Gastroesophageal sphincter (tissue), 4 donors: Measurements from ENCODE around the gene PFKFB4. TPM values are rescaled to one million over a fixed set of nuclear protein-coding genes. Genes with fewer than 3 reads are reported as not detected.

Experiments
- ATAC-seq: fragments of 150-250 bp; one replicate; pipeline ENCODE4 v1.9.1; 2016; ENCODE audit warnings: mild to moderate bottlenecking, moderate library complexity
- H3K27ac ChIP-seq, 4 donors: fragments of 200-600 bp; sonication (generic) in 3 of 4; 1 replicate in 3 of 4; 2 replicates in 1 of 4; pipeline ENCODE4 v1.5.1; 2016 to 2019
- H3K27me3 ChIP-seq: fragments of 200-600 bp; sonication (generic); one replicate; pipeline ENCODE4 v1.5.1; 2019
- H3K36me3 ChIP-seq, 2 donors: fragments of 200-600 bp; sonication (generic); one replicate each; pipeline ENCODE4 v1.5.1; 2019; ENCODE audit warnings: control low read depth in 1 of 2
- H3K4me1 ChIP-seq, 3 donors: fragments of 200-600 bp; sonication (generic); 1 replicate in 2 of 3; 2 replicates in 1 of 3; pipeline ENCODE4 v1.5.1; 2016 to 2019; ENCODE audit warnings: control low read depth in 2 of 3
- H3K4me3 ChIP-seq, 2 donors: fragments of 200-600 bp; sonication (generic); one replicate each; pipeline ENCODE4 v1.5.1; 2019; ENCODE audit warnings: mild to moderate bottlenecking in 1 of 2, moderate library complexity in 1 of 2
- H3K9me3 ChIP-seq, 3 donors: fragments of 200-600 bp; sonication (generic); one replicate each; pipeline ENCODE4 v1.5.1; 2017 to 2019; ENCODE audit warnings: control low read depth in 2 of 3
- EP300 ChIP-seq: sonication (generic); formaldehyde crosslinking; IDR thresholded peaks from one replicate; pipeline ENCODE4 v1.6.1; 2017; ENCODE audit warnings: antibody characterized with exemption, mild to moderate bottlenecking
- POLR2A ChIP-seq, 2 donors: fragments of 450-650 bp; IDR thresholded peaks; one replicate each; pipeline ENCODE4 v1.6.1; 2017; ENCODE audit warnings: antibody characterized with exemption in 2 of 2, mild to moderate bottlenecking in 2 of 2, moderate library complexity in 1 of 2
- POLR2AphosphoS5 ChIP-seq: sonication (generic); formaldehyde crosslinking; IDR thresholded peaks from one replicate; pipeline ENCODE4 v1.6.1; 2017; ENCODE audit warnings: antibody characterized with exemption
- WGBS, 2 donors: methylation state at CpG; one replicate each; pipeline ENCODE4 v1.1.5; 2018; ENCODE audit warnings: low coverage in 1 of 2; 5-methylcytosine and 5-hydroxymethylcytosine counted together
- total RNA-seq, 4 donors: library from RNA; depleted of rRNA; stranded (reverse); fragments of >200 nt; gene quantifications; one replicate each; pipeline ENCODE4 v1.1.0, GENCODE V29; 2016
- TF ChIP-seq, protein P1 (sequence below), 4 experiments: fragments of 200-600 bp in 2 of 4; fragments of 450-650 bp in 2 of 4; sonication (generic) in 1 of 4; IDR thresholded peaks; one replicate each; pipeline ENCODE4 v1.5.1; 2017 to 2019; ENCODE audit warnings: antibody characterized with exemption in 4 of 4, mild to moderate bottlenecking in 2 of 4, moderate library complexity in 2 of 4

The PFKFB4 gene
- total RNA-seq, 4 donors from 2014 or later: 1.8 to 2.9 (median 2.4) TPM

DNA sequence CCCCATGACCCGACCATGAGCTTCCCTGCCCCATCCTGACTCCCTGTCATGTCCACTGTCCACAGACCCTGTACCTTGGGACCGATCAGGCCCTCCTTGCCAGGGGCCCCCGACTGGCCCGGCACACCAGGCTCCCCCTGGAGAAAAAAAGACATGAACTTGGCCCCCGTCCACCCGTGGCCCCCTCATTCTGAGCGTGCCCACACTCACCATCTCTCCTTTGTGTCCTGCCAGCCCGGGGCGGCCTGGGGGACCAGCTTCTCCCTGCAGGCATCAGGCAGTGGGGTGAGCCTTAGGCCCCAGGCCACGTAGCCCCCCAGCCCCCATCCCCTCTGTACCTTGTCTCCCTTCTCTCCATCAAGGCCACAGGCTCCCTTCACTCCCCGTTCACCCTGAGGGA, 10.9 kb upstream of the PFKFB4 start:
- no peak for ATAC-seq

DNA sequence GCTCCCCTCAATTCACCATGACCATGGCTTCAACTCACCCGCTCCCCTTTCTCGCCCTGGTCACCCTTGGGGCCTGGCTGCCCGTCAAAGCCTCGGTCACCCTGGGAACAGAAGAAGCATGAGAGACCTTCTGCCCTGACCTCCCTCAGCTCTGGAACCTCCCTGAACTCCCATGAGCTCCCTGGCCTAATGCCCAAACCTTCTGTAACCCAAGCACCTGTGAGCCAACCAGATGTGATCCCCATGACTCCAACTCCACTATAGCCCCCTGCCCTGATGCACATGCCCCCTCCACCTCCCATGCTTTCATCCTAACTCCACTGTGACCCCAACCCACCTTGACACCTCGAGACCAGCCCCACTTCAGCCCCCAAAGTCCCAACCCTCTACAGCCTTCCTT, 10.5 kb upstream of the PFKFB4 start:
- H3K9me3 ChIP-seq: no peaks in the 10 kb centered on the region
- ATAC-seq: no peak

More for the DNA sequence above, 10.9 kb upstream of the PFKFB4 start:
- Histone ChIP-seq H3K9me3 (no peaks in the 10 kb centered on the region), H3K4me1 (no peaks in the 10 kb centered on the region), H3K27me3 (no peaks in the 10 kb centered on the region), H3K27ac (no peak overlapping the region), H3K4me3 (no peak overlapping the region), H3K36me3 (no peaks in the 10 kb centered on the region)
- TF ChIP-seq EP300 (no peak), POLR2AphosphoS5 (no peak), POLR2A (IDR thresholded peaks at IDR 0.05) (no peak)
- TF ChIP-seq, protein P1, sequence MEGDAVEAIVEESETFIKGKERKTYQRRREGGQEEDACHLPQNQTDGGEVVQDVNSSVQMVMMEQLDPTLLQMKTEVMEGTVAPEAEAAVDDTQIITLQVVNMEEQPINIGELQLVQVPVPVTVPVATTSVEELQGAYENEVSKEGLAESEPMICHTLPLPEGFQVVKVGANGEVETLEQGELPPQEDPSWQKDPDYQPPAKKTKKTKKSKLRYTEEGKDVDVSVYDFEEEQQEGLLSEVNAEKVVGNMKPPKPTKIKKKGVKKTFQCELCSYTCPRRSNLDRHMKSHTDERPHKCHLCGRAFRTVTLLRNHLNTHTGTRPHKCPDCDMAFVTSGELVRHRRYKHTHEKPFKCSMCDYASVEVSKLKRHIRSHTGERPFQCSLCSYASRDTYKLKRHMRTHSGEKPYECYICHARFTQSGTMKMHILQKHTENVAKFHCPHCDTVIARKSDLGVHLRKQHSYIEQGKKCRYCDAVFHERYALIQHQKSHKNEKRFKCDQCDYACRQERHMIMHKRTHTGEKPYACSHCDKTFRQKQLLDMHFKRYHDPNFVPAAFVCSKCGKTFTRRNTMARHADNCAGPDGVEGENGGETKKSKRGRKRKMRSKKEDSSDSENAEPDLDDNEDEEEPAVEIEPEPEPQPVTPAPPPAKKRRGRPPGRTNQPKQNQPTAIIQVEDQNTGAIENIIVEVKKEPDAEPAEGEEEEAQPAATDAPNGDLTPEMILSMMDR (IDR thresholded peaks at IDR 0.05): no peak
- 90% methylated on average over 7 of the region's 11 CpGs; no CpG with 5 or more reads in 1 of the 2 donors for WGBS, 2 donors

DNA sequence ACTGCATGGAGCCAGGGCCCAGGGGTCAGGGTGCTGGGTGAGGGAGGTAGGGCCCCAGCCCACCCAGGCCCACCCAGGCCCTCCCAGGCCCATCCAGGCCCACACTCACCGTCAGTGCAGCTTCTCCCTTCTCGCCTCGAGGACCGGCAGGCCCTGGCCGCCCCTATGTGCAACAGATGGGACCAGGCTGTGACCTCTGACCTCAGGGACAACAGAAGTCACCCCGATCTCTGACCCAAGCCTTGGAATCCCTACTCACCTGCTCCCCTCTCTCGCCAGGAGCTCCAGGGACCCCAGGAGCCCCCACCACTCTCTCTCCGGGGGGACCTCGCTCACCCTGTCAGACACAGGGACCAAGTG, 9.8 kb upstream of the PFKFB4 start:
- H3K27me3 ChIP-seq: no peaks in the 10 kb centered on the region
- peaks cover 0 to 3% (median 0%) of the 10 kb centered on the region in 3 donors for H3K4me1 ChIP-seq
- ATAC-seq: no peak
- TF ChIP-seq POLR2A (IDR thresholded peaks at IDR 0.05) (no peak), POLR2AphosphoS5 (no peak), EP300 (no peak)
- TF ChIP-seq, protein P1 (IDR thresholded peaks at IDR 0.05): no peak
- H3K36me3 ChIP-seq: no peaks in the 10 kb centered on the region
- no peak overlapping the region for H3K4me3 ChIP-seq
- no CpG with 5 or more reads among the region's 9 CpGs for WGBS, 2 donors
- H3K27ac ChIP-seq: no peak overlapping the region
- no peaks in the 10 kb centered on the region for H3K9me3 ChIP-seq

More for the DNA sequence above, 10.5 kb upstream of the PFKFB4 start:
- Histone ChIP-seq H3K4me3 (no peak overlapping the region), H3K4me1 (no peaks in the 10 kb centered on the region), H3K27me3 (no peaks in the 10 kb centered on the region), H3K36me3 (no peaks in the 10 kb centered on the region), H3K27ac (no peak overlapping the region)
- 89% methylated on average over 3 to 5 of the region's 5 CpGs for WGBS, 2 donors
- TF ChIP-seq EP300: no peak
- TF ChIP-seq, protein P1 (IDR thresholded peaks at IDR 0.05): no peak
- TF ChIP-seq POLR2A (IDR thresholded peaks at IDR 0.05): no peak
- TF ChIP-seq POLR2AphosphoS5: no peak

DNA sequence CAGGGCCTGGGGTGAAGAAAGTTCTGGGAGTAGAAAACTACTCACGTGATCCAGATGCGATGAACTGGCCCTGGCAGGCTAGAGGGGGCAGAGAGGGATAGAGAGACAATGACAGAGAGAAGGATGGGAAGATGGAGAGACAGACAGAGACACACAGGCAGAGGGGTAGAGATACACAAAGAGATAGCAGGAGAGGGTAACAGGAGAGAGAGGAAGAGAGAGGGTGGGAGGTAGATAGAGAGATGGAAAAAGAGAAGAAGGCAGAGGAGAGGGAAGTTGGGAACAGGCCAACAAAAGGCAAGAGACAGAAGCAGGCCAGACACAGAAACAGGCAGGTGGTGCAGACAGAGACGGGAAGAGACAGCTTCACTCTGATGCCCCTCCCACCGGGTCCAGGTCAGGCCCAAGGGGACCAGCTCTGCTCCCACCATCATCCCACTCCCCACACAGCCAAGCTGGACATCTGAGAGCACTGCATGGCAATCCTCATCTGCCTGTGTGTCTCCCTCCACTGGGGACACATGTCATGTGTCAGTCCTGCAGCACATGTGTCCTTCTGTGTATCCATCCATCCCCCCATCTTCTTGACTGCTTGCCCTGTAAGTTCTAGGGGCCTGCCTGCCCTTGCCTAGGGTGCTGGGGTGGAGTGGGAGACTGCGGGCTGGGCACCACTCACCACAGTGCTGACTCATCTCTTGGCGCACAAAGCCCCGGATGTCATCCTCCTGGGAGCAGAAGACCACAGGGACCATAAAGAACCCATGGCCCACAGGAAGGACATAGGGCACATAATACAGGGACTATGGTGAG, 9.2 kb upstream of the PFKFB4 start:
- Histone ChIP-seq H3K36me3 (no peaks in the 10 kb centered on the region), H3K4me3 (no peak overlapping the region), H3K4me1 (peaks cover 0 to 9% (median 5%) of the 10 kb centered on the region in 3 donors), H3K27ac (no peak overlapping the region), H3K9me3 (no peaks in the 10 kb centered on the region), H3K27me3 (no peaks in the 10 kb centered on the region)
- TF ChIP-seq POLR2A (IDR thresholded peaks at IDR 0.05) (no peak), EP300 (no peak), POLR2AphosphoS5 (no peak)
- TF ChIP-seq, protein P1 (IDR thresholded peaks at IDR 0.05): no peak
- WGBS, 2 donors: 31 to 47% methylated on average over 2 to 4 of the region's 7 CpGs
- no peak for ATAC-seq

DNA sequence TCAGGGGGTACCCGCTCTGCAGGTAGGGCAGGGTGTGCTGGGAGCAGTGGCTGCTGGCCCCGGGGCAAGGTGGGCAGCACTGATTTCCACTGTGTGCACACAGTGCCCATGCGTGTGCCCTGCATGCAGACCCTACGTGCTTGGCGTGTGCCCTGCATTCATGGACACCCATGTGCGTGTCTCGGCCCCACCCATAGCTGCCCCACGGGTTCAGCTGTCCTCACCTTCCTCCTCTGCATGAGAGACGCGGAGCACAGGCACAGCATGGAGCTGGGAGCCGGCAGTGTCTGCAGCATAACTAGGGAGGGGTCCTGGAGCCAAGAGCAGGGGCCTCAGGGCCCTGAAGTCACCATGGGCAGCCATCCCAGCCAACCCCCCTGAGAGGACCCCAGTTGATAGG, 8.6 kb upstream of the PFKFB4 start:
- TF ChIP-seq POLR2AphosphoS5 (no peak), EP300 (no peak), POLR2A (IDR thresholded peaks at IDR 0.05) (no peak)
- TF ChIP-seq, protein P1 (IDR thresholded peaks at IDR 0.05): no peak
- Histone ChIP-seq H3K27me3 (no peaks in the 10 kb centered on the region), H3K36me3 (no peaks in the 10 kb centered on the region), H3K4me1 (peaks cover 0 to 15% (median 11%) of the 10 kb centered on the region in 3 donors), H3K4me3 (no peak overlapping the region), H3K27ac (no peak overlapping the region), H3K9me3 (no peaks in the 10 kb centered on the region)
- ATAC-seq: no peak
- WGBS, 2 donors: no CpG with 5 or more reads among the region's 11 CpGs
